ENCODE measurements around the gene LCE1F.

Gene LCE1F

GRCh38 chr1:152747831-152748230 lies 27.1 kb upstream of the LCE1F start:
- H3K36me3 ChIP-seq = no peaks in the 10 kb centered on the region
- H3K9me3 ChIP-seq = no peaks in the 10 kb centered on the region
- no peak overlapping the region for H3K4me3 ChIP-seq
- H4K20me1 ChIP-seq = no peaks in the 10 kb centered on the region
- no peak for TF ChIP-seq Cebpa-rat (IDR thresholded peaks at IDR 0.05)
- H3K4me2 ChIP-seq = no peak overlapping the region
- no peak overlapping the region for H3K9ac ChIP-seq
- H3K4me1 ChIP-seq = no peaks in the 10 kb centered on the region
- no peaks in the 10 kb centered on the region for H3K27me3 ChIP-seq
- no peak overlapping the region for H3K27ac ChIP-seq

- no peak for TF ChIP-seq Cebpa-rat (IDR thresholded peaks at IDR 0.05)
- no peak overlapping the region for H3K9ac ChIP-seq
- no peaks in the 10 kb centered on the region for H4K20me1 ChIP-seq
- H3K36me3 ChIP-seq = no peaks in the 10 kb centered on the region
- no peak overlapping the region for H3K4me3 ChIP-seq
- H3K27me3 ChIP-seq = no peaks in the 10 kb centered on the region
- H3K27ac ChIP-seq = no peak overlapping the region
- no peaks in the 10 kb centered on the region for H3K9me3 ChIP-seq
- H3K4me2 ChIP-seq = no peak overlapping the region
- no peaks in the 10 kb centered on the region for H3K4me1 ChIP-seq
Measured at GRCh38 chr1:152752225-152752624, 22.7 kb upstream of the LCE1F start.

GRCh38 chr1:152753586-152753985 lies 21.4 kb upstream of the LCE1F start:
- Histone ChIP-seq H3K4me1 (no peaks in the 10 kb centered on the region), H3K27ac (no peak overlapping the region), H3K36me3 (no peaks in the 10 kb centered on the region), H3K9me3 (no peaks in the 10 kb centered on the region), H3K4me3 (no peak overlapping the region), H3K9ac (no peak overlapping the region), H3K27me3 (no peaks in the 10 kb centered on the region), H4K20me1 (no peaks in the 10 kb centered on the region), H3K4me2 (no peak overlapping the region)
- no peak for TF ChIP-seq Cebpa-rat (IDR thresholded peaks at IDR 0.05)

- Histone ChIP-seq H3K9ac (no peak overlapping the region), H3K4me2 (no peak overlapping the region), H4K20me1 (no peaks in the 10 kb centered on the region), H3K4me3 (no peak overlapping the region), H3K36me3 (no peaks in the 10 kb centered on the region), H3K9me3 (no peaks in the 10 kb centered on the region), H3K27ac (no peak overlapping the region), H3K27me3 (no peaks in the 10 kb centered on the region), H3K4me1 (no peaks in the 10 kb centered on the region)
- no peak for TF ChIP-seq Cebpa-rat (IDR thresholded peaks at IDR 0.05)
Measured at GRCh38 chr1:152756872-152757271, 18.1 kb upstream of the LCE1F start.

DNA sequence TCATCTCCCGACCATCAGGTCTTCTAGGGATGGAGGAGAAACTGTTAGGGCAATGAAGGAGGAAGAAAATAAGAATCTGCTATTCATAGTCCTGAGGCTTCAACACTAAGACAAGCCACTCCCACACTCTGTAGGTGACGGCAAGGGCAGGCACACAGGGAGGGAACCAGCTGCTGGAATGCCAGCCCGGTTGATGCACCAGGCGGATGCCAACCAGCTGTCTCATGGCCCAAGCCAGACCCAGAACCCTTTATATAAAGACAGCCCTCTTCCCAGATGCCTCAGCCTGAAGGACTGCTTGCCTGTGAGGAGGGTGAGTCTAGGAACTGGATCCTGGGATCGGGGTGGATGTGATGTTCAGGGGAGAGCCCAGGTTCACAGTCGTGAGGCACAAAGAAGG lies 17.2 kb upstream of the LCE1F start, which contains the start of gene KPRP:
Gene KPRP (plus strand): TSS at position 279 of the 400 bp plus-strand sequence. CDS start 1,564 bp downstream, outside the sequence.
- TF ChIP-seq Cebpa-rat (IDR thresholded peaks at IDR 0.05) = no peak
- Histone ChIP-seq H3K27ac (no peak within 1 kb of the TSS), H3K4me1 (no peaks in the 10 kb centered on the region), H3K27me3 (no peaks in the 10 kb centered on the region), H3K4me2 (no peak within 1 kb of the TSS), H4K20me1 (no peaks in the 10 kb centered on the region), H3K9ac (no peak within 1 kb of the TSS), H3K36me3 (no peaks in the 10 kb centered on the region), H3K4me3 (no peak within 1 kb of the TSS), H3K9me3 (no peaks in the 10 kb centered on the region)

DNA sequence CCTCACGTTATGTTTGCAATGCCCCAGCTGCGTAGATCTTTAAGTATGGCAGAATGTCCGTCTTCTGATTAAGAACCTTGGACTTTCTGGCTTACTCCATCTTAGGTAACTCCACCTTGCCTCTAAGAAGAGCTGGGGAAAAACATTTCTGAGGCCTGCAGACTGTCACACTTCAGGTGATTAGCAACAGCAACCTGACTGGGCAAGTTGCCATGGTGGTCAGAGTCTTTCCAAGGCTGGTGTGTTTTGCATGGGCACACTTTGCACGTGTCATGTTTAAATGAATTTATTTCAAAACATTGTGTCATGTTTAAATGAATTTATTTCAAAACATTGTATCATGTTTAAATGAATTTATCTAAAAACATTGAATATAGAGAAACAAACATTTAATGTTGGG lies 16.3 kb upstream of the LCE1F start:
- no peak overlapping the region for H3K9ac ChIP-seq

GRCh38 chr1:152759453-152760173 lies 15.3 kb upstream of the LCE1F start:
- no peaks in the 10 kb centered on the region for H3K4me1 ChIP-seq
- no peak overlapping the region for H3K4me3 ChIP-seq
- no peaks in the 10 kb centered on the region for H4K20me1 ChIP-seq
- H3K4me2 ChIP-seq = no peak overlapping the region
- no peak overlapping the region for H3K27ac ChIP-seq
- TF ChIP-seq Cebpa-rat (IDR thresholded peaks at IDR 0.05) = no peak
- H3K27me3 ChIP-seq = no peaks in the 10 kb centered on the region
- H3K9me3 ChIP-seq = no peaks in the 10 kb centered on the region
- H3K9ac ChIP-seq = no peak overlapping the region
- H3K36me3 ChIP-seq = no peaks in the 10 kb centered on the region

More for the DNA sequence above, 16.3 kb upstream of the LCE1F start:
- no peak overlapping the region for H3K4me3 ChIP-seq
- no peaks in the 10 kb centered on the region for H3K36me3 ChIP-seq
- H3K4me2 ChIP-seq = no peak overlapping the region
- no peak for TF ChIP-seq Cebpa-rat (IDR thresholded peaks at IDR 0.05)
- H3K9me3 ChIP-seq = no peaks in the 10 kb centered on the region
- no peaks in the 10 kb centered on the region for H4K20me1 ChIP-seq
- H3K27me3 ChIP-seq = no peaks in the 10 kb centered on the region
- H3K4me1 ChIP-seq = no peaks in the 10 kb centered on the region
- H3K27ac ChIP-seq = no peak overlapping the region

DNA sequence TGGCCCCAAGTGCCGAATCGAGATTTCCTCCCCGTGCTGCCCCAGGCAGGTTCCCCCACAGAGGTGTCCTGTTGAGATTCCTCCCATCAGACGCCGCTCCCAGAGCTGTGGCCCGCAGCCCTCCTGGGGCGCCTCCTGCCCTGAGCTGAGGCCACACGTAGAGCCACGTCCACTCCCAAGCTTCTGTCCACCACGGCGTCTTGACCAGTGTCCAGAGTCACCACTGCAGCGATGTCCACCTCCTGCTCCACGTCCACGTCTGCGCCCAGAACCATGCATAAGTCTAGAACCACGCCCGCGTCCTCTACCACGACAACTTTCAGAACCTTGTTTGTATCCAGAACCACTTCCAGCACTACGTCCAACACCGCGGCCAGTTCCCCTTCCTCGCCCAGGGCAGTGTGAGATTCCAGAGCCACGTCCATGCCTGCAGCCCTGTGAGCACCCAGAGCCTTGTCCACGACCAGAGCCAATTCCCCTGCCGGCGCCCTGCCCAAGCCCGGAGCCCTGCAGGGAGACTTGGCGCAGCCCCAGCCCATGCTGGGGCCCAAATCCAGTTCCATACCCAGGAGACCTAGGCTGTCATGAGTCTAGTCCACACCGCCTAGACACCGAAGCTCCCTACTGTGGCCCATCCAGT lies 14.3 kb upstream of the LCE1F start:
- Histone ChIP-seq H4K20me1 (no peaks in the 10 kb centered on the region), H3K9me3 (no peaks in the 10 kb centered on the region), H3K27ac (no peak overlapping the region), H3K4me3 (no peak overlapping the region), H3K4me2 (no peak overlapping the region), H3K4me1 (no peaks in the 10 kb centered on the region), H3K27me3 (no peaks in the 10 kb centered on the region), H3K9ac (no peak overlapping the region), H3K36me3 (no peaks in the 10 kb centered on the region)
- TF ChIP-seq Cebpa-rat (IDR thresholded peaks at IDR 0.05) = no peak

DNA sequence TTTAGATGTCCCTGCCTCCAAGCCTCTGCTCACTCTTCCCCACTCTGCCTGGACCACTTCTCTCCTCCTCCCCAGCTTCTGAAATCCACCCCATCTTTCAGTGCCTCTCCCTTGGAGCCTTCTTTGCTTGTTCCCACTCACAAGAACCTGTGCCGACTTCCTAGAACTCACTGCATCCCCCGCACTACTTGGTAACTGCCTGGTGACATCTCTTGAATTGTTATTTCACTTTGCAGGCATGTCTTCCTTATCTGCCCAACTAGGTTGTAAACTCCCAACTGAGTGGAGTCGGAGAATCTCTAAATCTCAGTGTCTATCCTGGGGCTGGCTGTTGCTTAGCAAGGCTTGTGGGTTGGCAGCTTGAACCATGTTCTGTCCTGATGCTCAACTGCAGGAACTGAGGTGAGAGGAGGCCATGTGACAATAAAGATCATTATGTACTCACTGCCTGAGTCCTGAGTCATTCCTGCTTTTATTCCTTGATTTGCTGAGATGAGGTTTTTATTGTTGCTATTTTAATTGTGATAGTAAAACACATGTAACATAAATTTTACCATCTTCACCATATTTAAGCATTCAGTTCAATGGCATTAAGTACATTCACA lies 13.2 kb upstream of the LCE1F start:
- Histone ChIP-seq H4K20me1 (no peaks in the 10 kb centered on the region), H3K27me3 (no peaks in the 10 kb centered on the region), H3K36me3 (no peaks in the 10 kb centered on the region), H3K4me1 (no peaks in the 10 kb centered on the region), H3K9ac (no peak overlapping the region), H3K4me2 (no peak overlapping the region), H3K9me3 (no peaks in the 10 kb centered on the region), H3K4me3 (no peak overlapping the region), H3K27ac (no peak overlapping the region)
- TF ChIP-seq Cebpa-rat (IDR thresholded peaks at IDR 0.05) = no peak

DNA sequence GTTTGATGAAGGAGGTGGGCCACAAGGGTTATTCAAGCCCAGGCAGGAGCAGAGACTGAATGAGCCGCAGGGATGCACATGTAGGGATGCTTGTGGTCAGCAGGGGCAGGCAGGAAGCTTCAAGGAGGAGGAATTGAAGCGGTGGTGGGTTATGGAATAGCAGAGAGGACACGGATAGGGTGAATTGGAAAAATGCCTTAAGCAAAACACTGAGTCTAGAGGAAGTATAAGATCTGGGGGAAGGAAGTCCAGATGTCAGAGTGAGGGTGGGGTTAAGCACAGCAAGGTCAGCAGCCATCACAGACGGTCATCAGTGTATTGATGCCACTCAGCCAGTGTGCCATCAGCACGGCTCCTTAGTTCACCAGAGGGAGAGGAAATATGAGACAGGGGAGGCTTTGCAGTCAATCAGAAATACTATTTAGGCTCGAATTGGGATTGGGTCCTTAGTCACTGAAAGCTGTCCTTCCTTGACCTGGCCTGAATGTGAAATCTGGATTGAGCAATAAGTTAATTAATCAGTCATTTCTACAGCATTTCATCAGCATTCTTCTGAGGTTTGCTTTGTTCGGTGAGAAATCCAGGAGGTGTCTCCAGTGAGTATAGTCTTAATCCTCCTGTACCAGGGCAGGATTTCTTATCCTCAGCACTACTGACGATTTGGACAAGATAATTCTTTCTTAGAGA lies 6.0 kb upstream of the LCE1F start:
- TF ChIP-seq Cebpa-rat (IDR thresholded peaks at IDR 0.05) = no peak
- Histone ChIP-seq H3K36me3 (no peaks in the 10 kb centered on the region), H4K20me1 (no peaks in the 10 kb centered on the region), H3K4me1 (no peaks in the 10 kb centered on the region), H3K27me3 (no peaks in the 10 kb centered on the region), H3K4me2 (no peak overlapping the region), H3K4me3 (no peak overlapping the region), H3K9me3 (no peaks in the 10 kb centered on the region), H3K27ac (no peak overlapping the region), H3K9ac (no peak overlapping the region)

Measured in BLaER1 (cell line).